Tibial nerve (tissue), 3 donors: ENCODE data around the gene CFAP206.

Experiments used
- CTCF ChIP-seq, 5 experiments: fragments of 200-600 bp in 3 of 5; fragments of 450-650 bp in 2 of 5; sonication (generic) in 3 of 5; IDR thresholded peaks; one replicate each; pipeline ENCODE4 v1.5.1; 2016 to 2019; ENCODE audit warnings: antibody characterized with exemption in 5 of 5, mild to moderate bottlenecking in 3 of 5, moderate library complexity in 2 of 5
- POLR2A ChIP-seq, 2 donors: fragments of 450-650 bp; IDR thresholded peaks; one replicate each; pipeline ENCODE4 v1.6.1; 2017; ENCODE audit warnings: antibody characterized with exemption in 2 of 2, mild to moderate bottlenecking in 2 of 2, moderate library complexity in 2 of 2

- TF ChIP-seq POLR2A (IDR thresholded peaks at IDR 0.05) (no peak), CTCF (IDR thresholded peaks at IDR 0.05) (no peak)
Measured at GRCh38 chr6:87498048-87498447, 90.3 kb downstream of the CFAP206 start.
